Kidney (tissue), 14 donors: ENCODE results near the gene SHQ1. TPM values are rescaled to one million over a fixed set of nuclear protein-coding genes. Genes with fewer than 3 reads are reported as not detected.
A peak's percentile ranks its signal among the peaks of the same experiment; 100 is the strongest.

Experiments
- DNase-seq, 5 donors: peaks; one replicate each; pipeline ENCODE4 v3.0.0-alpha.2; 2013 to 2020
- FAIRE-seq: peaks from 2 replicates; lab custom pipeline; 2012; peaks lifted over from hg19 to GRCh38; lab: Jason Lieb, UNC
- H3K27ac ChIP-seq, 2 donors: one replicate each; pipeline ENCODE4 v1.7.0; 2013; ENCODE audit warnings: low read depth in 2 of 2, low read length in 2 of 2, inconsistent platforms in 1 of 2
- H3K27me3 ChIP-seq: one replicate; pipeline ENCODE4 v1.7.1; 2013; ENCODE audit warnings: low read length, inconsistent platforms; ENCODE audit not compliant: control insufficient read depth, insufficient read depth
- H3K36me3 ChIP-seq, 3 donors: one replicate each; pipeline versions ENCODE4 v1.7.0 to v1.7.1; 2013; ENCODE audit warnings: low read length in 3 of 3, control low read depth in 1 of 3, inconsistent platforms in 1 of 3; ENCODE audit not compliant: insufficient read depth in 3 of 3, control insufficient read depth in 2 of 3
- H3K4me1 ChIP-seq, 3 donors: one replicate each; pipeline versions ENCODE4 v1.7.0 to v1.7.1; 2013; ENCODE audit warnings: low read length in 3 of 3, inconsistent platforms in 1 of 3, low read depth in 1 of 3; ENCODE audit not compliant: control insufficient read depth in 2 of 3, insufficient read depth in 2 of 3
- H3K4me3 ChIP-seq, 3 donors: one replicate each; pipeline versions ENCODE4 v1.7.0 to v1.8.1; 2013; ENCODE audit warnings: low read length in 3 of 3, control low read depth in 1 of 3, inconsistent platforms in 1 of 3
- H3K9ac ChIP-seq, 3 donors: one replicate each; pipeline versions ENCODE4 v1.7.0 to v1.7.1; 2013; ENCODE audit warnings: low read length in 3 of 3, control low read depth in 1 of 3, inconsistent platforms in 1 of 3
- H3K9me3 ChIP-seq, 3 donors: one replicate each; pipeline versions ENCODE4 v1.7.0 to v1.7.1; 2013; ENCODE audit warnings: low read length in 3 of 3, control low read depth in 1 of 3, inconsistent platforms in 1 of 3; ENCODE audit not compliant: control insufficient read depth in 2 of 3, insufficient read depth in 1 of 3
- CTCF ChIP-seq: IDR thresholded peaks from 3 replicates; pipeline ENCODE4 v1.5.1; 2012; ENCODE audit warnings: mild to moderate bottlenecking, moderate library complexity, borderline replicate concordance; ENCODE audit not compliant: insufficient read depth; ENCODE audit errors: extremely low read depth
- intact Hi-C: fragments of 100-400 bp; cut with DNase I; formaldehyde crosslinking; loops from one replicate; pipeline ENCODE4 v1.11.1; 2022
- polyA plus RNA-seq: library from polyadenylated mRNA; stranded (reverse); fragments of 350-450 nt; fragmentation: Illumina TruSeq; extraction: RNeasy Lipid Tissue Mini Kit (QIAGEN cat#74804); gene quantifications from one replicate; pipeline ENCODE4 v1.2.3, GENCODE V29; 2014; ENCODE audit warnings: low read depth, low replicate concordance; ENCODE audit not compliant: insufficient read depth
- total RNA-seq: library from RNA; stranded (reverse); fragmentation: NEBNext Ultra II Directional; extraction: Animal tissue kit (Norgen Biotek cat#: 25700); gene quantifications from one replicate; pipeline ENCODE4 v1.2.1, GENCODE V29; 2021
- donor health status: control.
- donor health status: control.
- donor health status: control.
- donor health status: control.
- donor health status: control.
- donor health status: DM: yes; HTN: yes; CAD: no.
- donor health status: Normal renal cell carcinoma (clear cell type).

SHQ1 gene
- total and polyA plus RNA-seq, 2 donors from 2014 or later, result 8.1 to 23.1 TPM

DNA sequence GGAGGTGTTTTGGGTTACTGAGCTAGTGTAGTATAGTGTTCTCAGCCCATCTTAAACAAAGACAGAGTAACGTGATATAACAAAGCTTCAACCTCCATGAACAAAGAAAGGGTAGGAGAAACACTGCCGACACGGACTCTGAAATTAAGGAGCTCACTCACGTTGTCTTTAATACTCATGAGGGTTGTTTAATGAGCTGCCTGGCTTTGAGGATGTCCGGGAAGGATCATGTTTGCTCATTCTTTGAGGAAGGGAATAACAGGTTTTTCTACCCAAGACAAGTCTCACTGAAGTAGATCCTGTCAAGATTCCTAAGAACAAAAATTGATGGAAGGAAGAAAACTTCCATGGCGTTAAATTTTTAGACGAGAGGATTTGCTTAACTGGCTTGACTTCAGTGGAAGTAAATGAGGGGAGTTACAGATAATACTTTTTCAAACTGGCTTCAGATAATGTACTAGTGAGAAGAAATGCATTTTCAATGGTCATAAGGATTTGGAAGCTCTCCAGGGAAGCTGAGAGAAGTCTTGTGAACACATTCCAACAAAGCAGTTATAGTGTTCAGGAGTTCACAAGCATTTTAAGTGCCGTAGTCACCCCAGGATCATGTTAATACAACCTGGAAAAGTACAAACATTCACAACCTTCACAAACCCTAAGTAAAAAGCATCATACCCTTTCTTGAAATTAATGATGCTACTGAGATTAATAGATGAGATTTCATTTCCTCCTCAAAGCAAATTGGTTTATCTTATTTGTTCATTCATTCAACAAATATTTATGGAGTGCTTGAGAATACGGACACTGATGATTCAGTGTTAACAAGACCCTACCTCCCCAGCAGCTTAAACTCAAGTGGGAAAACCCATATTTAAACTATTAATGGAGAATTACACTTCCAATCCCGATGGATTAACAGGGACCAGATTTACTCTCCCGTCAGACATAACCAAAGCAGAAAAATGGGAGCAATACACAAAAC is 101.5 kb downstream of the SHQ1 start:
- Histone ChIP-seq H3K9ac (no peak overlapping the region), H3K4me1 (no peaks in the 10 kb centered on the region), H3K9me3 (no peaks in the 10 kb centered on the region), H3K27ac (no peak overlapping the region), H3K36me3 (no peaks in the 10 kb centered on the region), H3K27me3 (no peaks in the 10 kb centered on the region), H3K4me3 (no peak overlapping the region)
- no peak for FAIRE-seq
- TF ChIP-seq CTCF, result no peak
- DNase-seq, result peak in 2 of 5 donors; percentile 49 to 65
- intact Hi-C loops, result no loop called here

GRCh38 chr3:72745146-72745999 is 102.9 kb downstream of the SHQ1 start:
- Histone ChIP-seq H3K4me3 (no peak overlapping the region), H3K27ac (no peak overlapping the region), H3K9ac (no peak overlapping the region), H3K27me3 (no peaks in the 10 kb centered on the region), H3K9me3 (no peaks in the 10 kb centered on the region), H3K36me3 (no peaks in the 10 kb centered on the region), H3K4me1 (no peaks in the 10 kb centered on the region)
- FAIRE-seq, result no peak
- intact Hi-C loops, result no loop called here
- peak in 2 of 5 donors; percentile 54 to 71 for DNase-seq
- TF ChIP-seq CTCF, result no peak

DNA sequence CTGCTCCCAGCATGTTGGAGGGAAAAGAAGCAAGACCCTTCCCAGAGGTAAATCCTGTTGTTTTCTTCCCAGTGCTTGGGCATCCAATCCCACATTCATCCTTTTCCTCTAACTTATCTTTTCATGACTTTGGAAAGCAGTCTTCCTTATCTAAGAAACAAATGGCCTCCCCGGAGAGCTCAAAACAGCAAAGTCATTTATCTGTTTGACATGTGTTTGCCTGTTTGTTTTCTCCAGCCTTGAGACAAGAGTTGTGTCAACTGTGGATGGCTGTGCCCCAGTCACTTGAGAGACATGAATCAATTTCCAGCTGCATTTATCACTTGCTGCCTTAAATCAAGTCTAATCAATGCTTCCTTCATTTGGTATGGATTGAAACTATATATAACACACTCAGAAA is 103.9 kb downstream of the SHQ1 start:
- intact Hi-C loops, result no loop called here
- no peak overlapping the region for H3K27ac ChIP-seq

More for the DNA sequence above, 103.9 kb downstream of the SHQ1 start:
- Histone ChIP-seq H3K9me3 (no peaks in the 10 kb centered on the region), H3K27me3 (no peaks in the 10 kb centered on the region), H3K36me3 (no peaks in the 10 kb centered on the region), H3K4me3 (no peak overlapping the region), H3K4me1 (peaks cover 0 to under 1% (median 0%) of the 10 kb centered on the region in 3 donors), H3K9ac (no peak overlapping the region)
- TF ChIP-seq CTCF, result no peak
- DNase-seq (peak in 1 of 5 donors; percentile 50), FAIRE-seq (no peak)
